ENCODE measurements around the gene CBX4. TPM values are rescaled to one million over a fixed set of nuclear protein-coding genes. Genes with fewer than 3 reads are reported as not detected.

The CBX4 gene
- total and polyA plus RNA-seq, 4 experiments from 2014 or later, result 1.2 to 65.7 (median 37.2) TPM

DNA sequence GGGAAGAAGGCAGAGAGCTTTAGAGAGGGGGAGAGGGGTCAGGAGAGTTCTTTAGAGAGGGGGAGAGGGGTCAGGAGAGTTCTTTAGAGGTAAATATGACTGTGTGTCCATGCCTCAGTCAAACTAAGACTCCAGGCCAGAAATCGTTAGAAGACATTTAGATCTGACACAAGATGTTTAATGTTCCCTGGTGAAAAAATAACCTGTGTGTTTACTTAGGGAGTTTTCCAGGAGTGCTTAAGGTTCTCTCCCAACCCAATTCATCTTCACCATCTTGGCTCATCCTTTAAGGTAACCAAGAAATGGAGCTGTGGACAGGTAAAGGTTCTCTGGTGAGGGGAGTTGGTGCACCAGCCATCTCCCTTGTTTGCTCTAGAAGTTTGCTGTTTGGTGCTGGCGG is 9.8 kb downstream of the CBX4 start:
- peaks cover 0 to 2% (median 0%) of the 10 kb centered on the region in 8 donors for H3K9me3 Mint-ChIP-seq
- intact Hi-C loops (cut with micrococcal nuclease), result no loop called here
- POLR2A ChIA-PET (ENCODE audit: partially characterized antibody), result interaction anchor here (1.1 to 16.4 kb wide), 2 partner anchors 11 to 23 kb away, joined by 4 to 503 read pairs; partner anchors contain the start of gene CBX8
- H3K9me3 ChIP-seq (ENCODE audit: control insufficient read depth in 1 of 2, low read length in 2 of 2), result no peaks in the 10 kb centered on the region
- H3K4me3 Mint-ChIP-seq, result peak overlapping the region in 1 of 8 donors; percentile 5
- H3K4me1 Mint-ChIP-seq, result peaks cover 10 to 24% (median 19%) of the 10 kb centered on the region in 4 donors
- H3K36me3 Mint-ChIP-seq, result peaks cover 3 to 8% of the 10 kb centered on the region in 2 donors
- H3K4me3 ChIP-seq (ENCODE audit: low read length in 2 of 2), result no peak overlapping the region
- H3K4me1 ChIP-seq (ENCODE audit: insufficient read depth, low read length), result peaks cover 27% of the 10 kb centered on the region
- peaks cover 7% of the 10 kb centered on the region for H3K36me3 ChIP-seq (ENCODE audit: insufficient read depth, low read length)
- no peak for DNase-seq
- H3K27ac Mint-ChIP-seq, result peak overlapping the region in 1 of 7 donors; percentile 24
- no peak overlapping the region for H3K27ac ChIP-seq (ENCODE audit: low read depth, low read length)
- H3K27me3 ChIP-seq (ENCODE audit: insufficient read depth, low read length), result no peaks in the 10 kb centered on the region
- H3K27me3 Mint-ChIP-seq, result peaks cover 0 to 2% of the 10 kb centered on the region in 2 donors
- CTCF ChIA-PET (ENCODE audit: partially characterized antibody), result interaction anchor here (1.5 kb wide), 1 partner anchor 11 kb away, joined by 5 read pairs; no protein-coding TSS in a partner anchor

- H3K4me3 ChIP-seq (ENCODE audit: low read length in 2 of 2), result no peak overlapping the region
- no peak overlapping the region for H3K27ac ChIP-seq (ENCODE audit: low read depth, low read length)
- H3K27ac Mint-ChIP-seq, result peak overlapping the region in 2 of 7 donors; percentile 32 to 64
- H3K27me3 ChIP-seq (ENCODE audit: insufficient read depth, low read length), result no peaks in the 10 kb centered on the region
- DNase-seq, result no peak
- H3K27me3 Mint-ChIP-seq, result peaks cover 0 to 2% of the 10 kb centered on the region in 2 donors
- peaks cover 6% of the 10 kb centered on the region for H3K36me3 ChIP-seq (ENCODE audit: insufficient read depth, low read length)
- peak overlapping the region in 1 of 8 donors; percentile 5 for H3K4me3 Mint-ChIP-seq
- peaks cover 3 to 8% of the 10 kb centered on the region in 2 donors for H3K36me3 Mint-ChIP-seq
- no peaks in the 10 kb centered on the region for H3K9me3 ChIP-seq (ENCODE audit: control insufficient read depth in 1 of 2, low read length in 2 of 2)
- POLR2A ChIA-PET (ENCODE audit: partially characterized antibody), result interaction anchor here (0.9 to 1.1 kb wide), 2 partner anchors 11 to 17 kb away, joined by 3 to 4 read pairs; no protein-coding TSS in a partner anchor
- peaks cover 0 to 2% (median 0%) of the 10 kb centered on the region in 8 donors for H3K9me3 Mint-ChIP-seq
- peaks cover 27% of the 10 kb centered on the region for H3K4me1 ChIP-seq (ENCODE audit: insufficient read depth, low read length)
- intact Hi-C loops (cut with micrococcal nuclease), result no loop called here
- CTCF ChIA-PET (ENCODE audit: partially characterized antibody), result interaction anchor here (1.5 kb wide), 1 partner anchor 12 kb away, joined by 5 read pairs; no protein-coding TSS in a partner anchor
- H3K4me1 Mint-ChIP-seq, result peaks cover 10 to 24% (median 19%) of the 10 kb centered on the region in 4 donors
Measured at GRCh38 chr17:79829004-79829403, 10.2 kb downstream of the CBX4 start.

- no peaks in the 10 kb centered on the region for H3K36me3 Mint-ChIP-seq
- CTCF ChIA-PET (ENCODE audit: partially characterized antibody), result no interaction called here
- POLR2A ChIA-PET (ENCODE audit: partially characterized antibody), result no interaction called here
Measured at GRCh38 chr17:79826841-79827578, 12.2 kb downstream of the CBX4 start.

GRCh38 chr17:79826204-79826680 is 13.0 kb downstream of the CBX4 start:
- Histone ChIP-seq H3K27ac (ENCODE audit: low read depth, low read length) (no peak overlapping the region), H3K4me1 (ENCODE audit: insufficient read depth, low read length) (peaks cover 21% of the 10 kb centered on the region), H3K27me3 (ENCODE audit: insufficient read depth, low read length) (no peaks in the 10 kb centered on the region), H3K9me3 (ENCODE audit: control insufficient read depth in 1 of 2, low read length in 2 of 2) (no peaks in the 10 kb centered on the region), H3K36me3 (ENCODE audit: insufficient read depth, low read length) (no peaks in the 10 kb centered on the region), H3K4me3 (ENCODE audit: low read length in 2 of 2) (no peak overlapping the region)
- intact Hi-C loops (cut with micrococcal nuclease), result no loop called here
- H3K4me1 Mint-ChIP-seq, result peaks cover 6 to 16% (median 12%) of the 10 kb centered on the region in 4 donors
- H3K4me3 Mint-ChIP-seq, result no peak overlapping the region
- peaks cover 0 to 2% (median 0%) of the 10 kb centered on the region in 8 donors for H3K9me3 Mint-ChIP-seq
- ChIA-PET POLR2A (ENCODE audit: partially characterized antibody) (interaction anchor here (1.2 to 2.3 kb wide), 2 partner anchors 13 to 29 kb away, joined by 3 to 8 read pairs; partner anchors contain the start of genes CBX4 and CBX8), CTCF (ENCODE audit: partially characterized antibody) (no interaction called here)
- peaks cover 0 to 5% of the 10 kb centered on the region in 2 donors for H3K27me3 Mint-ChIP-seq
- no peaks in the 10 kb centered on the region for H3K36me3 Mint-ChIP-seq
- DNase-seq, result no peak
- peak overlapping the region in 1 of 7 donors; percentile 14 for H3K27ac Mint-ChIP-seq

More at GRCh38 chr17:79826841-79827578, 12.2 kb downstream of the CBX4 start:
- peaks cover 7 to 17% (median 13%) of the 10 kb centered on the region in 4 donors for H3K4me1 Mint-ChIP-seq
- Histone ChIP-seq H3K27me3 (ENCODE audit: insufficient read depth, low read length) (no peaks in the 10 kb centered on the region), H3K27ac (ENCODE audit: low read depth, low read length) (no peak overlapping the region), H3K9me3 (ENCODE audit: control insufficient read depth in 1 of 2, low read length in 2 of 2) (no peaks in the 10 kb centered on the region), H3K36me3 (ENCODE audit: insufficient read depth, low read length) (no peaks in the 10 kb centered on the region), H3K4me3 (ENCODE audit: low read length in 2 of 2) (no peak overlapping the region), H3K4me1 (ENCODE audit: insufficient read depth, low read length) (peaks cover 23% of the 10 kb centered on the region)
- H3K27me3 Mint-ChIP-seq, result peaks cover 0 to 5% of the 10 kb centered on the region in 2 donors
- no peak for DNase-seq
- H3K27ac Mint-ChIP-seq, result peak overlapping the region in 1 of 7 donors; percentile 14
- no peak overlapping the region for H3K4me3 Mint-ChIP-seq
- H3K9me3 Mint-ChIP-seq, result peaks cover 0 to 2% (median 0%) of the 10 kb centered on the region in 8 donors
- intact Hi-C loops (cut with micrococcal nuclease), result no loop called here

DNA sequence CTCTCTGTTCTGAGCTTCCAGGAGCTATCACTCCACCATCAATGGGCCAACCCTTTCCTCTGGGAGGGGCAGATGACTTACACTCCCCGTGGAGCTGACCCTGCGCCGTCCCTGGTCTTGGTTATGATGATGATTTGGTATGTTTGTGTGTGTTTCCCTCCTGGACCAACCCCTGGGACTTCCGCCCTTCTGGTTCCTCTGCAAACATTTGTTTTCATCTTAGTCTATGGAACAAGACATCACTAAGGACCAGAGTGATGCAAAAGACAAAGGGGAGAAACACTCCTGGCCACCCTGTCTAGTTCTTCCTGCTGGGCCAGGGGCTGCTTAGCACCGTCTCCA is 13.7 kb downstream of the CBX4 start:
- peaks cover 14% of the 10 kb centered on the region for H3K4me1 ChIP-seq (ENCODE audit: insufficient read depth, low read length)
- POLR2A ChIA-PET (ENCODE audit: partially characterized antibody), result interaction anchor here (0.9 to 2.3 kb wide), 3 partner anchors 10 to 29 kb away, joined by 3 to 8 read pairs (median 3); partner anchors contain the start of genes CBX4 and CBX8
- Mint-ChIP-seq H3K27me3 (peaks cover 0 to 5% of the 10 kb centered on the region in 2 donors), H3K4me3 (no peak overlapping the region), H3K27ac (no peak overlapping the region), H3K36me3 (no peaks in the 10 kb centered on the region), H3K9me3 (peaks cover 0 to 2% (median 0%) of the 10 kb centered on the region in 8 donors), H3K4me1 (peaks cover 6 to 16% (median 11%) of the 10 kb centered on the region in 4 donors)
- H3K4me3 ChIP-seq (ENCODE audit: low read length in 2 of 2), result no peak overlapping the region
- DNase-seq, result no peak
- H3K36me3 ChIP-seq (ENCODE audit: insufficient read depth, low read length), result no peaks in the 10 kb centered on the region
- no peaks in the 10 kb centered on the region for H3K9me3 ChIP-seq (ENCODE audit: control insufficient read depth in 1 of 2, low read length in 2 of 2)
- CTCF ChIA-PET (ENCODE audit: partially characterized antibody), result interaction anchor here (1.3 kb wide), 1 partner anchor 10 kb away, joined by 7 read pairs; no protein-coding TSS in a partner anchor
- H3K27me3 ChIP-seq (ENCODE audit: insufficient read depth, low read length), result no peaks in the 10 kb centered on the region
- intact Hi-C loops (cut with micrococcal nuclease), result no loop called here
- no peak overlapping the region for H3K27ac ChIP-seq (ENCODE audit: low read depth, low read length)

GRCh38 chr17:79824893-79825579 is 14.2 kb downstream of the CBX4 start:
- intact Hi-C loops (cut with micrococcal nuclease), result no loop called here
- Histone ChIP-seq H3K4me3 (ENCODE audit: low read length in 2 of 2) (no peak overlapping the region), H3K9me3 (ENCODE audit: control insufficient read depth in 1 of 2, low read length in 2 of 2) (no peaks in the 10 kb centered on the region), H3K36me3 (ENCODE audit: insufficient read depth, low read length) (no peaks in the 10 kb centered on the region), H3K4me1 (ENCODE audit: insufficient read depth, low read length) (peaks cover 14% of the 10 kb centered on the region), H3K27ac (ENCODE audit: low read depth, low read length) (no peak overlapping the region), H3K27me3 (ENCODE audit: insufficient read depth, low read length) (no peaks in the 10 kb centered on the region)
- H3K36me3 Mint-ChIP-seq, result no peaks in the 10 kb centered on the region
- ChIA-PET CTCF (ENCODE audit: partially characterized antibody) (interaction anchor here (1.2 to 1.3 kb wide), 2 partner anchors 10 to 36 kb away, joined by 5 to 7 read pairs; no protein-coding TSS in a partner anchor), POLR2A (ENCODE audit: partially characterized antibody) (interaction anchor here (0.9 to 2.3 kb wide), 3 partner anchors 11 to 28 kb away, joined by 3 to 8 read pairs (median 3); partner anchors contain the start of genes CBX4 and CBX8)
- H3K9me3 Mint-ChIP-seq, result peaks cover 0 to 2% (median 0%) of the 10 kb centered on the region in 8 donors
- no peak for DNase-seq
- peaks cover 1 to 5% of the 10 kb centered on the region in 2 donors for H3K27me3 Mint-ChIP-seq
- no peak overlapping the region for H3K27ac Mint-ChIP-seq
- peaks cover 6 to 16% (median 11%) of the 10 kb centered on the region in 4 donors for H3K4me1 Mint-ChIP-seq
- no peak overlapping the region for H3K4me3 Mint-ChIP-seq
